Neural progenitor cell (in vitro differentiated cells): ENCODE data around the gene OR13C2. TPM values are rescaled to one million over a fixed set of nuclear protein-coding genes. Genes with fewer than 3 reads are reported as not detected.

Experiments
- DNase-seq: peaks from one replicate; pipeline ENCODE4 v3.0.0-alpha.2; 2016; ENCODE audit warnings: low spot score
- H2AFZ ChIP-seq: fragments of 200-600 bp; sonication (generic); replicated peaks from 2 replicates; pipeline ENCODE4 v1.6.1; 2016; ENCODE audit warnings: antibody characterized with exemption
- H3F3A ChIP-seq: fragments of 200-600 bp; sonication (generic); 2 replicates; pipeline ENCODE4 v1.6.1; 2016; ENCODE audit warnings: antibody characterized with exemption, low read depth
- H3K27ac ChIP-seq: fragments of 200-600 bp; sonication (generic); 2 replicates; pipeline ENCODE4 v1.5.1; 2016; ENCODE audit warnings: mild to moderate bottlenecking
- H3K27me3 ChIP-seq: fragments of 200-600 bp; sonication (generic); 2 replicates; pipeline ENCODE4 v1.6.1; 2016; ENCODE audit warnings: mild to moderate bottlenecking, moderate library complexity
- H3K36me3 ChIP-seq: fragments of 200-600 bp; sonication (generic); 2 replicates; pipeline ENCODE4 v1.5.1; 2016
- H3K4me1 ChIP-seq: fragments of 200-600 bp; sonication (generic); 2 replicates; pipeline ENCODE4 v1.6.1; 2016; ENCODE audit warnings: mixed run types
- H3K4me2 ChIP-seq: fragments of 200-600 bp; sonication (generic); 2 replicates; pipeline ENCODE4 v1.6.1; 2016
- H3K4me3 ChIP-seq: fragments of 200-600 bp; sonication (generic); 2 replicates; pipeline ENCODE4 v1.5.1; 2016
- H3K79me2 ChIP-seq: fragments of 200-600 bp; sonication (generic); 2 replicates; pipeline ENCODE4 v1.6.1; 2016; ENCODE audit warnings: low read depth
- H3K9ac ChIP-seq: fragments of 200-600 bp; sonication (generic); 2 replicates; pipeline ENCODE4 v1.6.1; 2016
- H3K9me3 ChIP-seq: fragments of 200-600 bp; sonication (generic); 2 replicates; pipeline ENCODE4 v1.5.1; 2016; ENCODE audit warnings: low read depth
- H4K20me1 ChIP-seq: fragments of 200-600 bp; sonication (generic); 2 replicates; pipeline ENCODE4 v1.6.1; 2016; ENCODE audit warnings: low read depth
- H3K27ac Mint-ChIP-seq: 3 replicates; pipeline ENCODE4 v1.8.0; 2021; ENCODE audit warnings: mixed read lengths
- H3K27me3 Mint-ChIP-seq: 2 replicates; pipeline ENCODE4 v1.8.0; 2022; ENCODE audit warnings: low read depth, mild to moderate bottlenecking, inconsistent platforms, moderate library complexity, mixed read lengths; ENCODE audit not compliant: insufficient read depth
- H3K36me3 Mint-ChIP-seq: 3 replicates; pipeline ENCODE4 v1.8.0; 2021; ENCODE audit warnings: mixed read lengths
- H3K4me1 Mint-ChIP-seq: 3 replicates; pipeline ENCODE4 v1.8.0; 2021; ENCODE audit warnings: mixed read lengths
- H3K4me3 Mint-ChIP-seq: 3 replicates; pipeline ENCODE4 v1.8.0; 2021; ENCODE audit warnings: mild to moderate bottlenecking, moderate library complexity, mixed read lengths
- H3K9me3 Mint-ChIP-seq: 3 replicates; pipeline ENCODE4 v1.8.0; 2020; ENCODE audit warnings: mixed read lengths
- EZH2 ChIP-seq: fragments of 200-600 bp; sonication (generic); IDR thresholded peaks from 2 replicates; pipeline ENCODE4 v1.6.1; 2017; ENCODE audit warnings: antibody characterized with exemption, mild to moderate bottlenecking, moderate library complexity
- EZH2phosphoT487 ChIP-seq: fragments of 200-600 bp; sonication (generic); IDR thresholded peaks from 2 replicates; pipeline ENCODE4 v1.6.1; 2017; ENCODE audit warnings: antibody characterized with exemption
- total RNA-seq: library from RNA; depleted of rRNA; stranded (reverse); fragments of >200 nt; gene quantifications from 2 replicates; pipeline ENCODE4 v1.2.3, GENCODE V29; 2015; ENCODE audit warnings: low replicate concordance
- TF ChIP-seq, protein P1 (sequence below): fragments of 200-600 bp; sonication (generic); IDR thresholded peaks from 2 replicates; pipeline ENCODE4 v1.5.1; 2017; ENCODE audit warnings: antibody characterized with exemption, mild to moderate bottlenecking

OR13C2 gene
- total RNA-seq, 1 donor from 2014 or later: not detected

DNA sequence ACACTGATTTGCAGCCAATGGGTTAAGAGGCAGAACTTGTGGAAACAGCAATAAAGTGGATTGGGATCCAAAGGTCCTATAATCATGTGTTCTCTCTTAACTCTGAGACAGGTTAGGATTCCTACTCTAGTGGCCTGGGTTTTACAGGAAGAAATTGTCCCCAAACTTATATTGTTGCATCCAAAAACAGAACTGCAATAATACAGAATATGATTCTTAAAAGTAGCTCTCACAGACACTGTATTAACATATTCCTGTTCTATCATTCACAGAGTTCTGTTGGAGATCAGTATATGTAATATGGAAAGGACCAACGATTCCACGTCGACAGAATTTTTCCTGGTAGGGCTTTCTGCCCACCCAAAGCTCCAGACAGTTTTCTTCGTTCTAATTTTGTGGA lies 36.6 kb downstream of the OR13C2 start, which contains the start of gene OR13C8:
TSS of gene OR13C8 (plus strand) at position 301 of the 400 bp plus-strand sequence. CDS start at position 301, 0 bp downstream.
- Mint-ChIP-seq H3K4me3 (no peak within 1 kb of the TSS), H3K4me1 (no peaks in the 10 kb centered on the region), H3K36me3 (no peaks in the 10 kb centered on the region), H3K27ac (no peak within 1 kb of the TSS), H3K9me3 (peaks cover 13% of the 10 kb centered on the region), H3K27me3 (no peaks in the 10 kb centered on the region)
- Histone ChIP-seq H3K27ac (no peak within 1 kb of the TSS), H3F3A (no peaks in the 10 kb centered on the region), H2AFZ (no peak within 1 kb of the TSS), H3K9me3 (peaks cover 5% of the 10 kb centered on the region), H3K27me3 (no peaks in the 10 kb centered on the region), H4K20me1 (no peaks in the 10 kb centered on the region), H3K4me2 (no peak within 1 kb of the TSS), H3K9ac (no peak within 1 kb of the TSS), H3K4me3 (no peak within 1 kb of the TSS), H3K79me2 (no peaks in the 10 kb centered on the region), H3K36me3 (peaks cover 3% of the 10 kb centered on the region), H3K4me1 (no peaks in the 10 kb centered on the region)
- TF ChIP-seq, protein P1, sequence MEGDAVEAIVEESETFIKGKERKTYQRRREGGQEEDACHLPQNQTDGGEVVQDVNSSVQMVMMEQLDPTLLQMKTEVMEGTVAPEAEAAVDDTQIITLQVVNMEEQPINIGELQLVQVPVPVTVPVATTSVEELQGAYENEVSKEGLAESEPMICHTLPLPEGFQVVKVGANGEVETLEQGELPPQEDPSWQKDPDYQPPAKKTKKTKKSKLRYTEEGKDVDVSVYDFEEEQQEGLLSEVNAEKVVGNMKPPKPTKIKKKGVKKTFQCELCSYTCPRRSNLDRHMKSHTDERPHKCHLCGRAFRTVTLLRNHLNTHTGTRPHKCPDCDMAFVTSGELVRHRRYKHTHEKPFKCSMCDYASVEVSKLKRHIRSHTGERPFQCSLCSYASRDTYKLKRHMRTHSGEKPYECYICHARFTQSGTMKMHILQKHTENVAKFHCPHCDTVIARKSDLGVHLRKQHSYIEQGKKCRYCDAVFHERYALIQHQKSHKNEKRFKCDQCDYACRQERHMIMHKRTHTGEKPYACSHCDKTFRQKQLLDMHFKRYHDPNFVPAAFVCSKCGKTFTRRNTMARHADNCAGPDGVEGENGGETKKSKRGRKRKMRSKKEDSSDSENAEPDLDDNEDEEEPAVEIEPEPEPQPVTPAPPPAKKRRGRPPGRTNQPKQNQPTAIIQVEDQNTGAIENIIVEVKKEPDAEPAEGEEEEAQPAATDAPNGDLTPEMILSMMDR: no peak
- no peak for TF ChIP-seq EZH2phosphoT487
- TF ChIP-seq EZH2: no peak
- no peak for DNase-seq

DNA sequence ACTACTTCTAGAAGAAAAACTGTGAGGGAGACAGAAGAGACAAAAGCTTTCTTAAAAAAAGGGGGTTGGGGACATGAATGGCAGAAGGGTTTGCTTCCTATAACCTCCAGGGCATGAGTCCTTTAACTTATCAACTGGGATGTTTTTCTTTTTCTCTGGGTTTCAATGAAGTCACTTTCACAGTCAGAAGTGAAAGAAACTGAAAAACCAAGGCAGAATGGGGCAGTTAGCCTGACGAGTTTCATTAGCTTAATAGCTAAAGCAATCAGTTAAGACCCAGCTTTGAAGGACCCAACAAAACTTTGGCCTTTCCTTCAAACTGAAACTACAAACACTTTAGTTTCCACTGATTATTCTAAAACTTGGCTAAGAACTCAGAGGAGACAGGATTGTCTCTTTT lies 41.1 kb downstream of the OR13C2 start:
- Histone ChIP-seq H2AFZ (peak overlapping the region; percentile 37), H3K36me3 (no peaks in the 10 kb centered on the region), H3K27me3 (no peaks in the 10 kb centered on the region), H3K4me3 (no peak overlapping the region), H3F3A (no peaks in the 10 kb centered on the region), H3K9me3 (no peaks in the 10 kb centered on the region), H3K4me1 (no peaks in the 10 kb centered on the region), H3K27ac (no peak overlapping the region), H3K9ac (no peak overlapping the region), H3K79me2 (no peaks in the 10 kb centered on the region), H3K4me2 (no peak overlapping the region), H4K20me1 (no peaks in the 10 kb centered on the region)
- no peak for DNase-seq
- no peaks in the 10 kb centered on the region for H3K4me1 Mint-ChIP-seq
- no peaks in the 10 kb centered on the region for H3K36me3 Mint-ChIP-seq
- H3K4me3 Mint-ChIP-seq: no peak overlapping the region
- TF ChIP-seq, protein P1: no peak
- no peak for TF ChIP-seq EZH2
- no peak for TF ChIP-seq EZH2phosphoT487
- H3K27me3 Mint-ChIP-seq: peaks cover 2% of the 10 kb centered on the region
- peaks cover 1% of the 10 kb centered on the region for H3K9me3 Mint-ChIP-seq
- H3K27ac Mint-ChIP-seq: no peak overlapping the region

DNA sequence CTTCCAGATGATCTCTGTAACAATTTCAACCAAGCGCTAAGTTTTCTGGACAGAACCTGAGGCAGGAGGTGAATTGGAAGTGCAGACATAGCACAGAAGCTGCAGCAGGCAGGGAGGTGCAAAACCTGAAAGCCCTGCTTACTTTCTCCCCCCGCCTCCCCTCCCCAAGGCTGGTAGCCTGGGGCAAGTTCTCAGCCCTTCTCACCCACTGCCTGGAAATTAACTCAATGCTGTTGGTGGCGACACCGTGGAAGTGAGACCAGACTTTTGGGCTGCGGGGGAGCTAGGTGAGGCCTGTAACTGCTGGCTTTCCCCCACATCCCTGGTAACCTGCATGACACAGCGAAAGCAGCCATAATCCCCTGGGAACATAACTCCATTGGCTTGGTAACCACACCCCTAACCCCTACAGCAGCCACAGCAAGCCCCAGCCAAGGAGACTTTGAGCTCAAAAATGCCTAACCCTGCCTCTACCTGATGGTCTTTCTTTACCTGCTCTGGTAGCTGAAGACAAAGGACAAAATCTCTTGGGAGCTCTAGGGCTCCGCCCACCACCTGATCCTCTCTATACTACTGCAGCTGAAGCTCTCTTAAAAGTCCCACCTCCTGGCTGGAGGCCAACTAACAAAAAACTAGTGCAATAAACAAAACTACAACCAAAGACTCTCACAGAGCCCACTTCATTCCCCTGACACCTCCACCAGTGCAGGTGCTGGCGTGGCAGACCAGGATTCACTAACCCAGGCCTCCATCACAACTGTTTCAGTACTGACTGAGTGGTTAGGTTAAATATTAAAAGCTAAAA lies 48.4 kb downstream of the OR13C2 start:
- no peaks in the 10 kb centered on the region for H3K79me2 ChIP-seq
- DNase-seq: no peak
- Mint-ChIP-seq H3K27ac (no peak overlapping the region), H3K27me3 (peaks cover 2% of the 10 kb centered on the region), H3K4me3 (no peak overlapping the region), H3K9me3 (peaks cover 15% of the 10 kb centered on the region), H3K36me3 (no peaks in the 10 kb centered on the region), H3K4me1 (no peaks in the 10 kb centered on the region)
- no peaks in the 10 kb centered on the region for H3K27me3 ChIP-seq
- no peak overlapping the region for H3K4me2 ChIP-seq
- no peak overlapping the region for H3K9ac ChIP-seq
- H3K9me3 ChIP-seq: no peaks in the 10 kb centered on the region
- no peak overlapping the region for H3K27ac ChIP-seq
- no peaks in the 10 kb centered on the region for H3K4me1 ChIP-seq
- H3K4me3 ChIP-seq: no peak overlapping the region
- H4K20me1 ChIP-seq: no peaks in the 10 kb centered on the region
- no peak for TF ChIP-seq EZH2
- TF ChIP-seq, protein P1: no peak
- H2AFZ ChIP-seq: no peak overlapping the region
- H3K36me3 ChIP-seq: no peaks in the 10 kb centered on the region
- H3F3A ChIP-seq: no peaks in the 10 kb centered on the region
